Mesothelial cell of epicardium (in vitro differentiated cells): ENCODE measurements around the gene C20orf204. TPM values are rescaled to one million over a fixed set of nuclear protein-coding genes. Genes with fewer than 3 reads are reported as not detected.

Source experiments
- DNase-seq, 2 experiments: peaks; one replicate each; pipeline ENCODE4 v3.0.0; 2021; ENCODE audit warnings: low spot score in 2 of 2; ENCODE audit not compliant: unreplicated experiment in 2 of 2
- H3K27ac Mint-ChIP-seq: 2 replicates; pipeline ENCODE4 v1.8.0; 2021; ENCODE audit warnings: mixed read lengths
- H3K27me3 Mint-ChIP-seq: 2 replicates; pipeline ENCODE4 v1.8.0; 2021; ENCODE audit warnings: low read depth, mixed read lengths
- H3K36me3 Mint-ChIP-seq: 2 replicates; pipeline ENCODE4 v1.8.0; 2021; ENCODE audit warnings: mixed read lengths
- H3K4me1 Mint-ChIP-seq: 2 replicates; pipeline ENCODE4 v1.8.0; 2021; ENCODE audit warnings: mixed read lengths
- H3K4me3 Mint-ChIP-seq: 2 replicates; pipeline ENCODE4 v1.8.0; 2021; ENCODE audit warnings: mild to moderate bottlenecking, moderate library complexity, mixed read lengths
- H3K9me3 Mint-ChIP-seq: 2 replicates; pipeline ENCODE4 v1.8.0; 2021; ENCODE audit warnings: mixed read lengths
- CTCF ChIP-seq: fragments of 200-600 bp; sonication (generic); IDR thresholded peaks from one replicate; pipeline ENCODE4 v1.5.0; 2021; ENCODE audit warnings: antibody characterized with exemption; ENCODE audit not compliant: unreplicated experiment
- total RNA-seq: library from RNA; stranded (reverse); gene quantifications from 3 replicates; pipeline ENCODE4 v1.2.1, GENCODE V29; 2021

C20orf204 gene
- total RNA-seq, 1 donor from 2014 or later: 4.2 TPM

- Mint-ChIP-seq H3K27ac (no peak overlapping the region), H3K4me3 (no peak overlapping the region), H3K36me3 (no peaks in the 10 kb centered on the region), H3K4me1 (peaks cover 20% of the 10 kb centered on the region), H3K27me3 (peaks cover 44% of the 10 kb centered on the region), H3K9me3 (no peaks in the 10 kb centered on the region)
- TF ChIP-seq CTCF: no peak
- DNase-seq: no peak
Observed at GRCh38 chr20:64052326-64052722, 16.3 kb downstream of the C20orf204 start.

GRCh38 chr20:64052987-64053840 lies 17.2 kb downstream of the C20orf204 start:
- Mint-ChIP-seq H3K36me3 (no peaks in the 10 kb centered on the region), H3K4me1 (peaks cover 22% of the 10 kb centered on the region), H3K9me3 (no peaks in the 10 kb centered on the region), H3K27me3 (peaks cover 35% of the 10 kb centered on the region), H3K4me3 (no peak overlapping the region), H3K27ac (peak overlapping the region; percentile 43)
- no peak for TF ChIP-seq CTCF
- DNase-seq: no peak

GRCh38 chr20:64053841-64054661 lies 18.1 kb downstream of the C20orf204 start:
- Mint-ChIP-seq H3K27ac (peak overlapping the region; percentile 43), H3K36me3 (no peaks in the 10 kb centered on the region), H3K4me3 (no peak overlapping the region), H3K4me1 (peaks cover 23% of the 10 kb centered on the region), H3K9me3 (no peaks in the 10 kb centered on the region), H3K27me3 (peaks cover 34% of the 10 kb centered on the region)
- DNase-seq: no peak
- TF ChIP-seq CTCF: no peak

GRCh38 chr20:64055396-64055892 lies 19.5 kb downstream of the C20orf204 start:
- H3K27ac Mint-ChIP-seq: no peak overlapping the region
- no peak for DNase-seq

More at GRCh38 chr20:64055396-64055892, 19.5 kb downstream of the C20orf204 start:
- Mint-ChIP-seq H3K9me3 (no peaks in the 10 kb centered on the region), H3K36me3 (no peaks in the 10 kb centered on the region), H3K4me3 (no peak overlapping the region), H3K27me3 (peaks cover 27% of the 10 kb centered on the region), H3K4me1 (peaks cover 23% of the 10 kb centered on the region)
- TF ChIP-seq CTCF: no peak
